SK-N-DZ (cell line): ENCODE results near the gene KLRC3.
"Not testable (repeated sequence)": the region's sequence is repeated elsewhere in the genome, so short reads cannot be mapped to it uniquely, and the experiment has no call there.

Source experiments
- DNase-seq: peaks from one replicate; pipeline ENCODE4 v3.0.0-alpha.2; 2015; ENCODE audit warnings: low spot score

KLRC3 gene

DNA sequence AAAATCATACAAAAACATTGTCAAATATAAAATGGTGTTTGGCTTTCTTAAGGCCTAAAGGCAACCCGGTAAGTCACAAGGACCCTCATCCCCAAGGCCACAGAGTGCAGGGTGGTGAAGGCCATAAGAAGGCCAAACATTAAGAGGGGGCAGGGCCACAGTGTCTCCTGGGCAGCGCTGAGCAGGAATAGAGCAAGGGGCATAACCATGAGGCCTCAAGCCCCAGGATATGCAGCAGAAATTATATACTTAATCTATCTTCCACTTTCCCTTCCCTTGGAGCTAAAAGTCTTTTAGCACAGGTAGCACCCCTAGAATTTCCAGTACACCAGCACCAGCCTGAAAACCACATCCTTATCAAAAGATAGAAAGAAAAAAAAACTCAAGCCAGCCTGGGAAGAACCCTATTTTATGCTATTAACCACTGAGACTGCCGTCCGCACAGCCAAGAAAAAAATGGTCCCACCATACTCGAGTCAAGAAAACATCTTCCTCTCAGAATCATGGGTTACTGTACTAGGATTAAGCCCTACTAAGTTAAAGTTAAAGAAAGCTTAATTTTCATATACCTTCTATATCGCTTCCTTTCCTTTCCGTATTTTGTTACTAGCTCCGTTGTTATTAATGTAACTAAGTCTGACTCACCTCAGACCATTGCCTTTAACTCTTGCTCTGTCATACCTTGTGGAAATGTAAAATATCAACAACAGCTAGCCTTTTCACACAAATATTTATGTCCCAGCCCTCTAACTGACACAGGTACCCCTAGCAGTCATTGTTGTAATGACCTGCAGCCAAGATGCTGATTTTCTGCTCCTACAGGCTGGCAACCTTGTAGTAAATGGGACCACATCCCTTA is 50.6 kb downstream of the KLRC3 start:
- DNase-seq: no peak

GRCh38 chr12:10368206-10369171 is 51.9 kb downstream of the KLRC3 start:
- no peak for DNase-seq

- DNase-seq: not testable (repeated sequence)
These were observed 52.7 kb downstream of the KLRC3 start for GRCh38 chr12:10367714-10368113.

DNA sequence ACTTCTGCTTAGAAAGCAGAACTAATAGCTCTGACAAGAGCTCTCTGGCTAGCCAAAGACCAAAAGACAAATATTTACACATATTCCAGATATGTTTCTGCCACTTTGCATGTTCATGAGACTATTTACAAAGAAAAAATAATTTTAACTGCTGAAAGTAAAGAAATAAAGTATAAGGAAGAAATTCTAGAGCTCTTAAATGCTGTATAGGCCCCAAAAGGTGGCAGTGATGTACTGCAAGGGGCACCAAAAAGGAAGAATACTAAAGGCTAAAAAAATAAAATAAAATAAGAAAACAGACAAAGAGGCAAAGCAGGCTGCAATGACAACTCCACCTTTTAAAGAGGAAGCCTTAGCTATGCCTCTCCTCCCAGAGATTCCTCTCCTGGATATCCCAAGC is 53.5 kb downstream of the KLRC3 start:
- DNase-seq: no peak

- DNase-seq: no peak
These were observed 54.5 kb downstream of the KLRC3 start for GRCh38 chr12:10365696-10366405.

GRCh38 chr12:10364815-10365622 is 55.4 kb downstream of the KLRC3 start:
- peak; percentile 28 for DNase-seq

GRCh38 chr12:10363914-10364814 is 56.2 kb downstream of the KLRC3 start:
- DNase-seq: peak; percentile 23

DNA sequence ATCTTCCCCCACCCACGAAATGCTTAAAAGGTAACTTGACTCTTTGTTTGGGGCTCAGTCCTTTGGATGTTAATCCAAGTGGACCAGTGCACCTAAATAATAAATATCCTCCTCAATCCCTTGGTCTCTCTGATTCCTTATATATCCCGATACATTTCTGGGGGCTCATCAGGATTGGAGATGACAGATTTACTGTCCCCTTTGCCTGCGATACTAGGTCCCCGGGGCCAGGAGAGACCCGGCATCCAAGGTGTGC is 56.8 kb downstream of the KLRC3 start:
- no peak for DNase-seq

DNA sequence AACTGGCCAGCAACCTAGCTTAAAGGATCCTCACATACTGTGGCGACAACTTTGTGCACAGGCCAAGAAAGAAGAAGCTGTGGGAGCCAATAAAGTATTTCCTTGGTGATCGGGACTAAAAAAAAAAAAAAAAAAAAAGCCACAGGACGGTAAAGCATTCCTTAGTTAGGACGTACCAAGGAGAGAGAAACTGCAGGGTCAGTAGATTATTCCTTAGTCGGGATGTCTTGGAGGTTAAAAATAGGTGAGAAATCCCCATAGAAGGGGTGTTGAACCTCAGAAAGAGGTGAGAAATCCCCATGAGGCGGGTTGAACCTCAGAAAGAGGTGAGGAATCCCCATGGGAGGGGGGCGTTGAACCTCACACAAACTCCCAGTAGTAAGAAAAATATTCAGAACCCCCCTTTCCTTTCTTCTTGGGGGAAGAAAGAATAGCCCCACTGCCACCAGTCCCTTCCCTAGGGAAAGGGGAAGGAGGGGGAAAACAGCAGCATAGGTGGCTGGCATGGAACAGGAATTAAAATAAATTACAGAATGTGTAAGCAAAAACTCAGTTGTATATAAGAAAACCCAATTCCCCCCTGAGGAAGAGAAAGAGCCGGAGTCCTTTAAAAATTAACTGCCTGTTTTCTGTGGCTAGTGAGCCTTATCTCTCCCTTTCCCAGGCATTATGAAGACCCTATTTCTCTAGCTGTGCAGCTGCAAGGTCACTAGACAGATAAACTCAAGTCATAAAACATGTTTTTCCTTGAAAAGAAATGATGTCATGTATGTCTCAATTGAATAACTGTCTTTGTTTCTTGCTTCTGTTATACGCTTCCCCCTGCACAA is 57.4 kb downstream of the KLRC3 start:
- no peak for DNase-seq

- DNase-seq: no peak
These were observed 58.1 kb downstream of the KLRC3 start for GRCh38 chr12:10362325-10362724.
